ENCODE measurements around the gene RUNX1.

DNA sequence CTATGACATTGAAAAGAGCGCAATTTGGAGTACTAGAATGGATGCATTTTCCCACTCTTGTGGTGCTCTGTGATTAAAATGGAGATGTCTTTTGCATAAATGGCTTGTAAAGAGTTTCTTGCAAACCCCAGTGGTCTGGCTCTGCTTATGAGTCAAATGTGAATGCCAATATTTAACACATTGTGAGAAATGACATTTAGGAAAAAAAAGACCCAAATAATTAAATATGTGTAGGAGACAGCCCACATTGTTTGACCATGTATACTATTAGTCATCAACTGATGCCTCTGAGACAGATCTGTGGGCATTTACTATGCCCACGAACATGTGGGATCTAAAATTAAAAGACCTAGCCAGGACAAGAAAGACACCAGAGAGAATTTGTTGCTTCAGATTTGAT lies 22.2 kb upstream of the RUNX1 start:
- TF ChIP-seq, protein P1, sequence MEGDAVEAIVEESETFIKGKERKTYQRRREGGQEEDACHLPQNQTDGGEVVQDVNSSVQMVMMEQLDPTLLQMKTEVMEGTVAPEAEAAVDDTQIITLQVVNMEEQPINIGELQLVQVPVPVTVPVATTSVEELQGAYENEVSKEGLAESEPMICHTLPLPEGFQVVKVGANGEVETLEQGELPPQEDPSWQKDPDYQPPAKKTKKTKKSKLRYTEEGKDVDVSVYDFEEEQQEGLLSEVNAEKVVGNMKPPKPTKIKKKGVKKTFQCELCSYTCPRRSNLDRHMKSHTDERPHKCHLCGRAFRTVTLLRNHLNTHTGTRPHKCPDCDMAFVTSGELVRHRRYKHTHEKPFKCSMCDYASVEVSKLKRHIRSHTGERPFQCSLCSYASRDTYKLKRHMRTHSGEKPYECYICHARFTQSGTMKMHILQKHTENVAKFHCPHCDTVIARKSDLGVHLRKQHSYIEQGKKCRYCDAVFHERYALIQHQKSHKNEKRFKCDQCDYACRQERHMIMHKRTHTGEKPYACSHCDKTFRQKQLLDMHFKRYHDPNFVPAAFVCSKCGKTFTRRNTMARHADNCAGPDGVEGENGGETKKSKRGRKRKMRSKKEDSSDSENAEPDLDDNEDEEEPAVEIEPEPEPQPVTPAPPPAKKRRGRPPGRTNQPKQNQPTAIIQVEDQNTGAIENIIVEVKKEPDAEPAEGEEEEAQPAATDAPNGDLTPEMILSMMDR (IDR thresholded peaks at IDR 0.05) = no peak
- TF ChIP-seq, protein P2, sequence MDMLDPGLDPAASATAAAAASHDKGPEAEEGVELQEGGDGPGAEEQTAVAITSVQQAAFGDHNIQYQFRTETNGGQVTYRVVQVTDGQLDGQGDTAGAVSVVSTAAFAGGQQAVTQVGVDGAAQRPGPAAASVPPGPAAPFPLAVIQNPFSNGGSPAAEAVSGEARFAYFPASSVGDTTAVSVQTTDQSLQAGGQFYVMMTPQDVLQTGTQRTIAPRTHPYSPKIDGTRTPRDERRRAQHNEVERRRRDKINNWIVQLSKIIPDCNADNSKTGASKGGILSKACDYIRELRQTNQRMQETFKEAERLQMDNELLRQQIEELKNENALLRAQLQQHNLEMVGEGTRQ (IDR thresholded peaks at IDR 0.05; ENCODE audit: borderline replicate concordance, low read depth, low read length) = no peak
- TF ChIP-seq RAD21 (IDR thresholded peaks at IDR 0.05; ENCODE audit: low read length) = no peak
- TF ChIP-seq YY1 (IDR thresholded peaks at IDR 0.05; ENCODE audit: low read depth) = no peak
- no peak for TF ChIP-seq EP300 (IDR thresholded peaks at IDR 0.05; ENCODE audit: borderline replicate concordance in 1 of 2, low read depth in 1 of 2, low read length in 1 of 2)
- TF ChIP-seq, protein P3, sequence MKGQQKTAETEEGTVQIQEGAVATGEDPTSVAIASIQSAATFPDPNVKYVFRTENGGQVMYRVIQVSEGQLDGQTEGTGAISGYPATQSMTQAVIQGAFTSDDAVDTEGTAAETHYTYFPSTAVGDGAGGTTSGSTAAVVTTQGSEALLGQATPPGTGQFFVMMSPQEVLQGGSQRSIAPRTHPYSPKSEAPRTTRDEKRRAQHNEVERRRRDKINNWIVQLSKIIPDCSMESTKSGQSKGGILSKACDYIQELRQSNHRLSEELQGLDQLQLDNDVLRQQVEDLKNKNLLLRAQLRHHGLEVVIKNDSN (IDR thresholded peaks at IDR 0.05; ENCODE audit: borderline replicate concordance, low read depth) = no peak
- peak; percentile 8; the same call in 1 of the 2 replicates for TF ChIP-seq JUND (IDR thresholded peaks at IDR 0.05)
- no peak for TF ChIP-seq POLR2AphosphoS5 (IDR thresholded peaks at IDR 0.05; ENCODE audit: low read depth, low read length)
- no peak for TF ChIP-seq SMC3 (IDR thresholded peaks at IDR 0.05; ENCODE audit: low read depth, low read length)
- TF ChIP-seq RFX5 (IDR thresholded peaks at IDR 0.05; ENCODE audit: low read length) = no peak
- TF ChIP-seq EZH2phosphoT487 (IDR thresholded peaks at IDR 0.05; ENCODE audit: borderline replicate concordance, low read depth) = no peak
- TF ChIP-seq FOXJ3 (CRISPR knock-in tag; IDR thresholded peaks at IDR 0.05) = no peak
- no peak for TF ChIP-seq RCOR1 (IDR thresholded peaks at IDR 0.05; ENCODE audit: low read length)
- TF ChIP-seq, protein P4, sequence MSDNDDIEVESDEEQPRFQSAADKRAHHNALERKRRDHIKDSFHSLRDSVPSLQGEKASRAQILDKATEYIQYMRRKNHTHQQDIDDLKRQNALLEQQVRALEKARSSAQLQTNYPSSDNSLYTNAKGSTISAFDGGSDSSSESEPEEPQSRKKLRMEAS (IDR thresholded peaks at IDR 0.05; ENCODE audit: low read depth) = no peak
